Measurements from ENCODE around the gene SEPTIN10.
A peak's percentile ranks its signal among the peaks of the same experiment; 100 is the strongest.
"Not testable (repeated sequence)": the region's sequence is repeated elsewhere in the genome, so short reads cannot be mapped to it uniquely, and the experiment has no call there.

Gene SEPTIN10

DNA sequence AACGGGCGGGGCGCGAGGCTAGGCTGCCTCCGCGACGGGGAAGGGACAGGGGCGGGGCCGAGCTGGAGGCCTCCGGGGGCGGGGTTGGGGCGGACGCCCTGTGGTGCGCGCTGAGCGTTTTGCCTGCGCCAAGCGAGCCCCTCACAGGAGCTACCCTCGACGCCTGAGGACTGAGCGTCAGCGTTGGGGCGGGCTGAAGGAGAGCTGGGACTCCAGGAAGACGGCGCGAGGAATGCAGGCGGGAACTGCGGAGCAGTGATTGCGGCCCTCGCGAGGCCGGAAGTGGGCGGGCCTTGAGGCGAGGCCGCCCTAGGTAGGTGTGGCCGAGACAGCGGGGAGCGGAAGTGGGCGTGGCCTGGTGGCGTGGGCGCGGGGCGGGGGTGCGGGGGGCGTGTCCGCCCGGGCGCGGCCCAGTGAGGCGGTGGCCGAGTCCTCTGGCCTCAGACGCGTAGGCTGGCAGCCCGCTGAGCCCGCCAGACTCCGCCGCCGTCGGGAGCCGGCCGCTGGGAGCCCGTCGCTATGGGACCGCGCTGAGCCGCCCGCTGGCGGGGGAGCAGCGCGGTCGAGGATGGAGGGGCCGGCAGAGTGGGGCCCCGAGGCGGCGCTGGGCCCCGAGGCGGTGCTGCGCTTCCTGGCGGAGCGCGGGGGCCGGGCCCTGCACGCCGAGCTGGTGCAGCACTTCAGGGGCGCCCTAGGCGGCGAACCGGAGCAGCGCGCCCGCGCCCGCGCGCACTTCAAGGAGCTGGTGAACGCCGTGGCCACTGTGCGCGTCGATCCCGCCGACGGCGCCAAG lies at the start of gene SEPTIN10, which contains the start of gene SOWAHC:
Gene SEPTIN10 (minus strand): TSS at position 45 of the 793 bp plus-strand sequence. CDS start 139 bp downstream, outside the sequence.
Gene SOWAHC (plus strand): TSS at position 443 of the 793 bp plus-strand sequence. CDS start 126 bp downstream, at position 569.
- DNase-seq: peak; percentile 84

DNA sequence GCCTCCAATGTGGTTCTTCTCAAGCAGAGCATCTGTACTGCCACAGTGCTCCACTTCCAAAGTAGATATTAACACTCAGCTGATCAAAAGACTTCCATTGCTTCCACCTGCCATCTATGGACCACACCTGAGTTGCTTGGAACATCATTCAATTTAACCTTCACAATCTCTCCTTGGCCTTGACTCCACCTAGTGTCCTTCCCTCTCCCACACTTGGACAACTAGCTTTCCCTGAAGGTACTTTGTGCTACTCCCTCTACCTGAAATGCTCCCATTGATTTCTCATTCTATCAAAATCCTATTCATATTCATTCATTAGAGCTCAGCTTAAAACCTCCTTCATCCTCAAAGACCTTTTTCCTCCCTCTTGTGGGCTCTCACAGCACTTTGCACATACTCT lies 49.1 kb upstream of the SEPTIN10 start:
- no peak for DNase-seq

DNA sequence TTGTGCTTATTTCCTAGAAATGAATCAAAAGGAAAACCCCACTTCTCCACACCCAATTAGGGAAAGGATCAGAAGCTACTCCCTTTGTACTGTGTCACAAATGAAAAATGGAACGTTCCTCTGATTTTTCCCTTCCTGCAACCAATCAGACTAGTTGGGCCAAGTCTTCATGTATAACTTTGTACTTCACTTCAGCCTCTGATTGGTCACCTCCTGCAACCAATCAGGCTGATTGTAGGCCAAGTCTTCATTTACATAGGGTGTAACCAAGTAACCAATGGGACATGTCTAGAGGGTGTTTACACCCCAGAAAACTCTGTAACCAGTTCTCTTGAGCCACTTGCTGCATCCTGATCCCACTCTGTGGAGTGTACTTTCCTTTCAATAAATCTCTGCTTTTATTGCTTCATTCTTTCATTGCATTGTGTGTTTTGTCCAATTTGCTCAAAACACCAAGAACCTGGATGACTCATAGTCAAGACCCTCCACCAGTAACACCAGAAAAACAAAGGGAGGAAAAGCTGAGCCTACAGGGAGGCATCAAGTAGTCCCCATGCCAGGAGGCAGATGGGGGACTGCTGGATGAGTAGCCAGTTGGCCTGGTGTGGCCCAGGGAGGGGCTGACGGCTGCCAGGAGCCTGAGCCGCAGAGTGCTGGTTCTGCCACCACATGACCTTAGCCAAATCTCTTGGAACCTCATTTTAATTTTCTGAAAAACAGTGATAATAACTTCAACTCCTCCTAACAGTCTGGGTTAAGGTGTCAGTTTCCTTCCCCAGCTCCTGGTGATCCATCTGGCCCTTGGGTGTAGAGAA lies 46.5 kb upstream of the SEPTIN10 start:
- no peak for DNase-seq

DNA sequence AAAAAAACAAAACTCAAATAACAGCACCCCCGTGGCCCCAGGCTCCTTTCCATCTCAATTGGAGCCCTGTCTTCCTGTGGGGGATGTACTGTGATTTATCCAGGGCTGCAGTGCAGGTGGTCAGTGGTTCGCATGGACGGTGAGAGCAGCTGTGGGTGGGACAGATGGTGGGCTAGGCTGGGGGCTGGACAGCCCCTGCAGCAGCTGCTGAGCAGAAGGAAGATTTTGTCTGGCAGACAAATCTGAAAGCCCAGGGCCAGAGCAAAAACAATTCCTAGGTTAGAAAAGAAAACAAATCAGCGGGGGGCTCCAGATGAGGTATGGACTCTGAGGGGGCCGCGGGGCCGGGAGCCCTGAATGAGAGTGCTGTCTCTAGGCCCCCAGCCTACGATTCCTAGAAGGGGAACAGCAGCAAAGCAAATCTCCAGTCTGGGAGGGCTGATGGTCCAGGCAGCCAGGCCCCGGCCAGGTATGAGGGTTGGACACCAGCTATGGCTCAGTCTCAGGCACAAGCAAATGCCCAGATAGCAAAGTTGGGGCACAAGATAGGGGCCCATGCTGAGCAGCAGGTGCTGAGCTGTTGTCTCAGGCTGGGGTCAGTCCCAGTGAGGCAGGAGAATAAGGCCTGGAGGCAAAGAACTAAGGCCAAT lies 45.8 kb upstream of the SEPTIN10 start:
- DNase-seq: no peak

DNA sequence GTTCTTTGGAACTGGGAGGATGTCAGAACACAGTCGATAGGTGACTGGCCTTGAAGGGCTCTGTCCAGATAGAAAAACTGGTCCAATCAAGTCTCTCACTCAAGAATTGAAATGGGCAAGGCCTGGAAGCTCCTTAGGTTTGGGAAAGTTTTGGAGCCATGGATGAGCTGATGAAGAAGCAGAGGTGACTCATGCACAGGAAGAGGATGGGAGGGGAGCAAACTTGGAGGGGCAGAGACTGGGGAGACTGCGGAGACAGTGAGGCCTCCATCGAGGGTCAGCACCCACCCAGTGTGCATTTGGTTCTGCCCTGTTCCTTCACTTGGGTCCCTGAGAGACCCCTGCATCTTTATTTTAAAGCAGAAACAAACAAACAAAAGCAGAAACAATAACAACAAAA lies 41.5 kb upstream of the SEPTIN10 start:
- DNase-seq: no peak

DNA sequence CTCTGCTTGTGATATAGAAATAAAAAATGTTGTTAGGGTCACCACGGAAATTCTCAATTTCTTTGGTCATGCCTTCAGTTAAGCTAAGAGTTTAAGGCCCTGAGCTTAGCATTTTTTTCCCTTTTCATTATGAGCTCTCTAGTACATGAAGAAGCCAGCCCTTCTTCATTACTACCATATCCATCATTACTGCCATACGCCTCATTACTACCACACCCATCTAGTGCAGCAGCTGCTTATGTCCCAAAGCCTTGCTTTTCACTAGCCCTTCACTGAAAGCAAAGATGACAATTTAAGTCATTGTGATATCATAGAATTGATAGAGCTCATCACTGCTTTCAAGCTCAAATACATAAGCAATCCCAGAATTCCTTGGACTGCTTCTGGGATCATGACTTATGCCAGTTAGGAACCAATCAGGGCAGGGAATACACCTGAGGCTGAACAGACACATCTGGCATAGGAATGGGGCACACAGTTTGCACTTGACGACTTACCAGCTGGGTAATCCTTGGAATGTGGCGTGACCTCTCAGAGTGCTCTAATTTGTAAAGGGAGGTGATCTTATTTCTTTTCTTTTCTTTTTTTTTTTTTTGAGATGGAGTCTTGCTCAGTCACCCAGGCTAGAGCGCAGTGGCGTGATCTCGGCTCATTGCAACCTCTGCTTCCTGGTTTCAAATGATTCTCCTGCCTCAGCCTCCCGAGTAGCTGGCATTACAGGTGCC lies 40.7 kb upstream of the SEPTIN10 start:
- DNase-seq: no peak

DNA sequence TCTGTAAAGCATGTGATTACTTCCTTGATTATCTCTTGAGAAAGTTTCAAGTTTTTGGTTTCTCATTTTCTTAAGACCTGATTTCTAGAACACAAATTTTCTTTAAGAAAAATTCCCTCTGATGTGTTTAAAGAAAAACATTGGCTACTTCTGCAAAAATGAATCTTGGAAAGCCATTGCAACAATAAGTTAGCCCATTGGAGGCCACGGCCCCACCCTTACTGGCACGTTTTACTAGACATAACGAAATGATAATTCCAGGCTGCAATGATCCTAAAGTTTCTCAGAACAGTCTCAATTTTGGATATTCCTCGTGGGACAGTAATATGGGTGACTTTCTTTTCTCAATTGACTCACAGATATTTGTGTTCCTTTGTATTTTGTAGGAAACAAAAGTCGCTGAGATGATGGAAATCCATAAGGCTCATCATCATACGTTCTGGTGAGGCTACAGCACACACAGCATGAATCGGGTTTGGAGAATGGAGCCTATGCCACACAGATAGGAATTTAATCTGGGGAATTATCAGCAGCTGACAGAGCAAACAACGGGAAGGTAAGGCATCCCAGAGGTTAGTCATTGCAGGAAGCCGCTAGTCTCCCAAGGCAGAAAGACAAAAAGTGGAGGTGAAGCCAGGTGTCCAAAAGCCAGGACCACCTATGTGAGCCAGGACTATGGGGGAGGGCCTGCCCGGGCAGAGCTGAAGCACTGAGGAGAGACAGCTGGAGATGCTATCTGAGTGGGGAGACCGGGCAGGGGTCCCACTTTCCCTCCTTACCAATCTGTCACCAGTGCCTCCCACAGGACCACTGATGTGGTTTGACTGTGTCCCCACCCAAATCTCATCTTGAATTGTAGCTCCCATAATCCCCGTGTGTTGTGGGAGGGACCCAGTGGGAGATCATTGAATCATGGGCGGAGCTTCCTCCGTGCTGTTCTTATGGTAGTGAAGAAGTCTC lies 36.2 kb upstream of the SEPTIN10 start:
- no peak for DNase-seq

DNA sequence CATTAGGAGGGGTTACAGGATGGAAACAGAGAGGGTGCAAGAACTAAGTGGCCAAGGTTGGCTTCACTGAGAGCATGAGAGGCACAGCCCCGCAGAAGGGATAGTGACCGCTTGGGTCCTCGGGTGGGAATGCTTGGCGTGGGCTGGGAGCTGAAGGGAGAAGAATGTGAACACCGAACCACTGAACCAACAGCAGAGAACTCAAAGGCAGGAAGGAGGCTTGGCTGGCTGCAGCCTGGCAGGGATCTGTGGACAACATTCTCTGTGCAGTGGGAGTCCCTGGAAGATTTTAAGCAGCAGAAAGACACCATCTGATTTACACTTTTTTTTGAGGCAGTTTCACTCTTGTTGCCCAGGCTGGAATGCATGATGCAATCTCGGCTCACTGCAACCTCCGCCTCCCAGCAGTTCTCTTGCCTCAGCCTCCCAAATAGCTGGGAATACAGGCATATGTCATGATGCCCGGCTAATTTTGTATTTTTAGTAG lies 34.3 kb upstream of the SEPTIN10 start:
- no peak for DNase-seq

DNA sequence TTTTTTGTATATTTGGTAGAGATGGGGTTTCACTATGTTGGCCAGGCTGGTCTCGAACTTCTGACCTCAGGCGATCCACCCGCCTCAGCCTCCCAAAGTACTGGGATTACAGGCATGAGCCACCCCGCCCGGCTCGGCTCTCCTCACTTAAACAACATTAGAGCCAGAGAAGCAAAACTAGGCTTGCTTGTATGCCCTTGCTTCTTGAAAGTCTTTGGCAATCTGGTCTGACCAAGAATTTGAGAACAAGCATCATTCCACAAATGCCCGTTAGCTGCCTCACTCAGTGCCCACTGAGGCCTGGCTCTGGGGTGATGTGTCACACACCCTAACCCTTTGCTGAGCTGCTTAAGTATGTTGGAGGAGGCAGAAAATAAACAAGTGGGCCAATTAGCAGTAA lies 33.9 kb upstream of the SEPTIN10 start:
- no peak for DNase-seq

DNA sequence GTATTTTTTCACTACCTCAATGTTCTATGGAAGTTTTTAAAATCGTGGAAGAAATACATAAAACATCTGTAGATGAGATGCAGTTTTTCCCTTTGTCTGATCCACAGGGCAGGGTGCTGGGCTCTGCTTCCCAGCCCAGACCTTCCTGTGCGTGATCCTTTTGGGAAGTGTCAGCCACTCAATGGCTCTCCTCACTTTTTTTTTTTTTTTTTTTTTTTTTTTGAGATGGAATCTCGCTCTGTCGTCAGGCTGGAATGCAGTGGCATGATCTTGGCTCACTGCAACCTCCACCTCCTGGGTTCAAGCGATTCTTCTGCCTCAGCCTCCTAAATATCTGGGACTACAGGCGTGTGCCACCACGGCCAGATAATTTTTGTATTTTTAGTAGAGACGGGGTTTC lies 33.2 kb upstream of the SEPTIN10 start:
- no peak for DNase-seq

DNA sequence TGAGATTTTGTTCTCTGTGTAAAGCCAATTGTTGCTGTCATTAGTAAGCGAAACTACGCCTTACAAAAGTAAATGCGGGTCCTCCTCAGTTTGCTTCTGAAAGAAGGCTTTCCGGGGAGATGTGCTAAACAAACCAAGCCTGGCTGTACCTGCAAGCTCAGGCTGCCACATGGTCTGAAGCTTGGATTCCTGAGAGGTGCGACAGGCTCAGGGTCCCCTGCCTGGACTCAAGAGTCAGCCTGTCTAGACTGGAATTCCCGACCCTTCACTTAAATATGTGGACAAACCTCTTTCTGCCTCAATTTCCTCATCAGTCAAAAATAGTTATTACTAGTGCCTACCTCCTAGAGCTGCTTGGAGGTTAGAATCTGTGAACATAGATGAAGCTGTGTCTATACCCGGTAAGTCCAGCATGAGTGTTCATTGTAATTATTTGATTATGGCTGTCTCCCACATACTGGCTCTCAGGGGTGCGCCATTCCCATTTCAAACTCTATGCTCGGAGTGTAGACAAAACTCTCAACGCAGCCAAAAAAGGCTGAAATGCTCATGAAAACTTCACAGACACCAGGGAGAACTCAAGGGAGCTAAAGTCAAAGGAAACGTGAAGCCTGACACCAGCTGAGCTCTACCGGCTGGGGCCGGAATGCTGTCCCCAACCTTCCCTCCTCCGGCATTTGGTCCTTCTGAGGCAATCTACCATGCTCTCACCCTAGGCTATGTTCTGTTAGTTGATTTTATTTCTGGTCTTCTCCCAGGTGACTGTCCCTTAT lies 31.8 kb upstream of the SEPTIN10 start:
- no peak for DNase-seq

DNA sequence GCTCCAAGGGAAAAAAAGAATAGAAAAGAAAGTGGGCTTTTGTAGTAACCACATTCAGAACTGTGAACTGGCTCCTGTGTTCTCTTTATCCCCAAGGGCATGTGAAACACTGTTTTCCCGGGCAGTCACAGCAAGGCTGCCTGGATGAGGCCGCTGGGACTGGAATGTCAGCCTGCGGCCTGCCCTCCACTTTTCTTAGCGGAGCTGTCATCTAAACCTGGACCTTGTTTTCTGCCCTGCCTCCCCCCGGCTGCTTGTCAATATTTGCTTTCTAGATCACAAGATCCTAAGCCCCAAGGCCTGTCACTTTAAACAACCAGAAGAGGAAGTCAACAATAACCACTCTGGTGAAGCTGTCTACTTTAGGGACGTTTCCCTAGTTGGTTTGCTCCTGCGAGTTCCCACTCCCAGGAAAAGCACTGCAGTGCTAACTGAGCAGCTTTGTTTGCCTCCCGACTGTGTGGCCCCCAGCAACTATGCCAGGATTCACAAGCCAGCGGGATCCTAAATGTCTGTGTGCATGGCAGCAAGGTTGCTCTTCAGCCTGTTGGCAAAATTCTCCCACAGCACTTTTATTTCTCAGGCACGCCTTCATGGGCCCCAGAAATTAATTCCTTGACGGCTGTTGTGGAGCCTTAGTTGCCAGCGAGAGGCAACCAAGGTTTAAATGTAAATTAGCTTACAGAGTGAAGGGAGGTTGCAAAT lies 31.0 kb upstream of the SEPTIN10 start:
- DNase-seq: no peak

DNA sequence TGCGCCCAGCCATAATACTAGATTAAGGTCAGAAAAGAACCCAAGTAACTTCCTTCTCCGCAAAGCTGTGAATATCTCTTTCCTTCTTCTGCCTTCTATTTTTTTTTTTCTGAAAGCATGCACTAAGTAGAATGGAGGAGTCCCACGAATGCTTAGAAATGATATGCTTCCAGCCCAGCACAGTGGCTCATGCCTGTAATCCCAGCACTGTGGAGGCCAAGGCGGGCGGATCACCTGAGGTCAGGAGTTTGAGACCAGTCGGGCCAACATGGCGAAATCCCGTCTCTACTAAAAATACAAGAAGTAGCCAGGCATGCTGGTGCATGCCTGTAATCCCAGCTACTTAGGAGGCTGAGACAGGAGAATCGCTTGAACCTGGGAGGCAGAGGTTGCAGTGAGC lies 26.2 kb upstream of the SEPTIN10 start:
- not testable (repeated sequence) for DNase-seq

DNA sequence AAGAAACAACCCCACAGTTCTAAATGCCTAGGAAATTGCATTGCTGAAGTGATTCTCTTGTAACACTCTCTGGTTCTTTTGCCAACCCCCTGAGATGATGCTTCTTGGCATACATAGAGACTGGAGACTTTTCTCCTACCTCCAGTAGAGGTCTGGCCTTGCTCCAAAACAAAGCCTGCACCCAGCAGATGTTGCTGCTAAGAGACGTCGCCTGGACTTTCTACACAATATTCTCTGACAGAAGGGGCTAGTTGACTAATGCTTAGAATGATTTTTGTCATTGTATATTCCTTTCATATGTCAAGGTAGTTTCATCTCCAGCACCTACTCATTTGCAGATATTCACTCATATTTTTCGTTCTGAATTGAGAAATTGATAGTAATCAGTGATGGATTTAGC lies 25.0 kb upstream of the SEPTIN10 start:
- DNase-seq: no peak

DNA sequence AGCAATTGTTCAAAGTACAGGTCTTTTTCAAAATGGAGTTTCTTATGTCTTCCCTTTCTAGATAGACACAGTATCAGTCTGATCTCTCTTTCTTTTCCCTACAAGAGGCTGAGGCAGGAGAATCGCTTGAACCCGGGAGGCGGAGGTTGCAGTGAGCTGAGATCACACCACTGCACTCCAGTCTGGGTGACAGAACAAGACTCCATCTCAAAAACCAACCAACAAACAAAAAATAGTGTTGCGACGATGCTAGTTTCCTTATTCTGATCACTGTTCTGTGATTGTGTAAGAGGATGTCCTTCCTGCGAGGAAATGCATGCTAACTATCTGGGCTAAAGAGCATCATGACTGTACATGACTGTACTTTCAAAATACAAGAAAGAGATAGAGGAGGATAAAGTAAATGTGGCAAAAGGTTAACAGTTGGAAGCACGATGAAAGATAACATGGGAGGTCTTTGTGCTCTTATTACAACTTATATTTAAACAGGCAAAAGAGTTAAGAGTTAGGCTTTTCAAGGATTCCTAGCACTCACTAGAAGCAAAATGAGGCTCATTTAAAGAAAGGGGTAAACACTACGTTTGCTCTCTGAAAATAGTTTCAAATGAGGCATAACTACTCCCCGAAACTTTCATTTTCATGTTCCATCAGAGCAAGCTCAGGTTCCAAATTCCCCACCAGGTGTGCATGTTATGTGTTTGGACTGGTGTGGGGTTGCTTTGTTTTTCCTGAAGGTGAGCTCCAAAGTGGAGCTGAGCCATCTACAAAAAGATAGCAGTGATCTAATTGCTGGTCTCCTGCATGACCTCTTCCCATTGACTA lies 24.2 kb upstream of the SEPTIN10 start:
- DNase-seq: no peak

DNA sequence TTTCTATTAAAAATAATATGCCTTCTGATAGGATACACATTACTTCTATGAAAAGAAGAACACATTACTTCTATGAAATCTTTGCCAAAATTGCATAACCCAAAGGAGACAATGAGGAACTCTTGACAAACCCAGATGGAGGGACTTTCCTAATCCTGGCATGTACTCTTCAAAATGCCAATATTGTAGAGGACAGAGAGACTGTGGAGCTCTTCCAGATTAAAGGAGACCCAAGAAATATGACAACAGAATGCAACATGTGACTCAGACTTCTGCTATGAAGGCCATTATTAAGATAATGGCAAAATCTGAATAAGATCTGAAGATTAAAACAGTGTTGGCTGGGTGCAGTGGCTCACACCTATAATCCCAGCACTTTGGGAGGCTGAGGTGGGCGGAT lies 22.6 kb upstream of the SEPTIN10 start:
- DNase-seq: no peak

DNA sequence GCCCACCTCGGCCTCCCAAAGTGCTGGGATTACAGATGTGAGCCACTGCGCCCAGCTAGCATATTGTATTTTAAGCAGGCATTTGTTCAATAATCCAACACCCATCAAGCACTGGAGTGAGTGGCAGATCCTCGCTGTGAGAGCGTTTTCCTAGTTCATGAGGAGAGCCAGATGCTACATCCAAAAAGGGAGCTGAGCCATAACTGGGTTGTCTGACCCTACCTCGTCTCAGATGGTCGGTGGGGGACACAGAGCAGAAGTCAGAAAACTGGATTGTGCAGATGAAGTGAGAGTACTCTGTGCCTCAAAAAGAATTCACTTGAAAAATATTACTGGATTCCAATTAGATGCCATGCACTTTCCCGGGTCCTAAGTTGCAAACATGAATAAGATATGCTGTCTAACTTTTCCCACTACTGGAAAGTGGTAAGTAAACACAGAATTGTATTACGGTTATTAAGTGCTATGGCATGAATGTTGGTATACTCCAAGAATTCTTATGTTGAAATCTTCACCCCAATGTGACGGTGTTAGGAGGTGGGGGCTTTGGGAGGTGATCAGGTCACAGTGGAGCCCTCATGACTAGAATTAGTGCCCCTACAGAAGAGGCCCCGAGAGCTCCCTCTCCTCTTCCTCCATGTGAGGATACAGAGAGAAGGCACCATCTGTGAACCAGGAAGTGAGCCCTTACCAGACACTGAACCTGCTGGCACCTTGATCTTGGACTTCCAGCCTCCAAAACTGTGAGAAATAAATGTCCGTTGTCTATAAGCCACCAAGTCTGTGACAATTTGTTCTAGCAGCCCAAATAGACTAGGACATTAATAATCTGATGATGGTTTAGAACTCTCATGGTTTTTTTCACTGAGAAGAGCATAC lies 21.9 kb upstream of the SEPTIN10 start:
- no peak for DNase-seq
